Mesodermal cell (in vitro differentiated cells): Measurements from ENCODE around the gene TLL2.

Source experiments
- H3K27ac ChIP-seq: 2 replicates; pipeline ENCODE4 v1.7.0; 2013; ENCODE audit warnings: mild to moderate bottlenecking, low read depth, low read length, moderate library complexity; ENCODE audit not compliant: severe bottlenecking
- H3K36me3 ChIP-seq: 2 replicates; pipeline ENCODE4 v1.7.1; 2013; ENCODE audit warnings: mild to moderate bottlenecking, low read length, moderate library complexity; ENCODE audit not compliant: control insufficient read depth, insufficient read depth
- H3K4me1 ChIP-seq: one replicate; pipeline ENCODE4 v1.7.1; 2013; ENCODE audit warnings: mild to moderate bottlenecking, low read length; ENCODE audit not compliant: insufficient read depth, control insufficient read depth, poor library complexity, severe bottlenecking
- H3K4me3 ChIP-seq: 2 replicates; pipeline ENCODE4 v1.7.0; 2013; ENCODE audit warnings: low read length, control low read depth, mild to moderate bottlenecking; ENCODE audit not compliant: insufficient read depth, poor library complexity, severe bottlenecking; ENCODE audit errors: extremely low read depth
- H3K9me3 ChIP-seq: 2 replicates; pipeline ENCODE4 v1.7.1; 2013; ENCODE audit warnings: mild to moderate bottlenecking, low read length, moderate library complexity; ENCODE audit not compliant: control insufficient read depth
- WGBS, 2 experiments: methylation state at CpG; one replicate each; pipeline ENCODE4 v1.1.5; 2013; ENCODE audit warnings: missing lambda C conversion rate in 2 of 2; ENCODE audit not compliant: insufficient coverage in 2 of 2; 5-methylcytosine and 5-hydroxymethylcytosine counted together

The TLL2 gene

GRCh38 chr10:96410296-96410695 is 103.4 kb downstream of the TLL2 start:
- no peaks in the 10 kb centered on the region for H3K9me3 ChIP-seq
- 92% methylated on average over 8 to 11 of the region's 11 CpGs for WGBS, 2 experiments
- H3K36me3 ChIP-seq: no peaks in the 10 kb centered on the region
- no peak overlapping the region for H3K27ac ChIP-seq
- H3K4me1 ChIP-seq: no peaks in the 10 kb centered on the region
- no peak overlapping the region for H3K4me3 ChIP-seq

- H3K36me3 ChIP-seq: no peaks in the 10 kb centered on the region
- H3K4me1 ChIP-seq: no peaks in the 10 kb centered on the region
- no peak overlapping the region for H3K27ac ChIP-seq
- no peaks in the 10 kb centered on the region for H3K9me3 ChIP-seq
- H3K4me3 ChIP-seq: no peak overlapping the region
- WGBS, 2 experiments: 60% methylated on average over 1 of the region's 1 CpG; no CpG with 5 or more reads in 1 of the 2 experiments
These were observed 105.5 kb downstream of the TLL2 start for GRCh38 chr10:96408201-96408600.

- Histone ChIP-seq H3K9me3 (no peaks in the 10 kb centered on the region), H3K27ac (no peak overlapping the region), H3K36me3 (no peaks in the 10 kb centered on the region), H3K4me1 (no peaks in the 10 kb centered on the region), H3K4me3 (no peak overlapping the region)
- 87 to 98% methylated on average over 7 to 14 of the region's 15 CpGs for WGBS, 2 experiments
These were observed 106.1 kb downstream of the TLL2 start for GRCh38 chr10:96407560-96408069.

GRCh38 chr10:96406091-96406490 is 107.6 kb downstream of the TLL2 start:
- 90 to 92% methylated on average over 4 to 5 of the region's 5 CpGs for WGBS, 2 experiments
- no peak overlapping the region for H3K4me3 ChIP-seq
- no peaks in the 10 kb centered on the region for H3K4me1 ChIP-seq
- H3K36me3 ChIP-seq: no peaks in the 10 kb centered on the region
- no peak overlapping the region for H3K27ac ChIP-seq
- no peaks in the 10 kb centered on the region for H3K9me3 ChIP-seq

- H3K27ac ChIP-seq: no peak overlapping the region
- no peaks in the 10 kb centered on the region for H3K36me3 ChIP-seq
- no peaks in the 10 kb centered on the region for H3K9me3 ChIP-seq
- no peak overlapping the region for H3K4me3 ChIP-seq
- H3K4me1 ChIP-seq: no peaks in the 10 kb centered on the region
- 88 to 90% methylated on average over 13 to 14 of the region's 16 CpGs for WGBS, 2 experiments
These were observed 111.1 kb downstream of the TLL2 start for GRCh38 chr10:96402417-96403305.

GRCh38 chr10:96401036-96401435 is 112.7 kb downstream of the TLL2 start:
- 81 to 84% methylated on average over 5 to 6 of the region's 7 CpGs for WGBS, 2 experiments
- Histone ChIP-seq H3K4me3 (no peak overlapping the region), H3K4me1 (no peaks in the 10 kb centered on the region), H3K27ac (no peak overlapping the region), H3K9me3 (no peaks in the 10 kb centered on the region), H3K36me3 (no peaks in the 10 kb centered on the region)

GRCh38 chr10:96400465-96400864 is 113.3 kb downstream of the TLL2 start:
- no peak overlapping the region for H3K4me3 ChIP-seq
- H3K9me3 ChIP-seq: no peaks in the 10 kb centered on the region
- WGBS, 2 experiments: no CpG with 5 or more reads among the region's 3 CpGs
- H3K36me3 ChIP-seq: no peaks in the 10 kb centered on the region
- H3K4me1 ChIP-seq: no peaks in the 10 kb centered on the region
- no peak overlapping the region for H3K27ac ChIP-seq

- Histone ChIP-seq H3K9me3 (no peaks in the 10 kb centered on the region), H3K4me1 (no peaks in the 10 kb centered on the region), H3K36me3 (no peaks in the 10 kb centered on the region), H3K27ac (no peak overlapping the region), H3K4me3 (no peak overlapping the region)
- WGBS, 2 experiments: 91 to 92% methylated on average over 1 of the region's 1 CpG
These were observed 115.8 kb downstream of the TLL2 start for GRCh38 chr10:96397902-96398301.

GRCh38 chr10:96395931-96396877 is 117.5 kb downstream of the TLL2 start:
- WGBS, 2 experiments: 45 to 75% methylated on average over 4 of the region's 24 CpGs

GRCh38 chr10:96390460-96390864 is 123.3 kb downstream of the TLL2 start:
- Histone ChIP-seq H3K27ac (no peak overlapping the region), H3K4me3 (no peak overlapping the region), H3K36me3 (no peaks in the 10 kb centered on the region), H3K9me3 (no peaks in the 10 kb centered on the region), H3K4me1 (peaks cover 12% of the 10 kb centered on the region)
- WGBS, 2 experiments: 69 to 79% methylated on average over 3 to 5 of the region's 7 CpGs

More at GRCh38 chr10:96395931-96396877, 117.5 kb downstream of the TLL2 start:
- Histone ChIP-seq H3K4me3 (no peak overlapping the region), H3K9me3 (no peaks in the 10 kb centered on the region), H3K27ac (no peak overlapping the region), H3K36me3 (no peaks in the 10 kb centered on the region), H3K4me1 (no peaks in the 10 kb centered on the region)
